Endometrial microvascular endothelial cells (primary cell): ENCODE results near the gene IGF2R. TPM values are rescaled to one million over a fixed set of nuclear protein-coding genes. Genes with fewer than 3 reads are reported as not detected.
"Not testable (repeated sequence)": the region's sequence is repeated elsewhere in the genome, so short reads cannot be mapped to it uniquely, and the experiment has no call there.

Experiments
- in situ Hi-C: cut with HindIII; loops from 2 replicates; pipeline ENCODE4 v1.10.0; 2017; ENCODE audit warnings: low sequenced_read_pairs, low pct_unique_long_range_greater_than_20kb; ENCODE audit errors: inconsistent ontology term
- total RNA-seq: library from RNA; depleted of rRNA; stranded (reverse); fragments of >200 nt; gene quantifications from one replicate; pipeline ENCODE4 v1.2.3, GENCODE V29; 2015; ENCODE audit errors: inconsistent ontology term

Gene IGF2R
- total RNA-seq, 1 donor from 2014 or later: 23.5 TPM

DNA sequence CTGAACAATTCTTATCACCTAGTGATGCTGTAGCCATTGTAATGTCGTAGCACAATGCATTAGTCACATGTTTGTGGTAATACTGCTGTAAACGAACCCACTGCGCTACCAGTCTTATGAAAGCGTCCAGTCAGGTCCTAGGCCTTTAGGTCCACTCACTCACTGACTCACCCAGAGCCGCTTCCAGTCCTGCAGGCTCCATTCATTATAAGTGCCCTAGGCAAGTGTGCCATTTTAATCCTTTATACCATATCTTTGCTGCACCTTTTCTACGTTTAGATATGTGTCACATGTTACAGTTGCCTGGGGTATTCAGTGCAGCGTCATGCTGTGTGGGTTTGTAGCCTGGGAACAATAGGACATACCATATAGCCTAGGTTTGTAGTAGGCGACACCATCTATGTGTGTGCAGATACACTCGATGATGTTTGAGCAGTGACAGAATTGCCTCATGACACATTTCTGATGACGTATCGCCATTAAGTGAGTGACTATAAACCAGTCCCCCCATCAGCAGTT, 15.4 kb downstream of the IGF2R start:
- in situ Hi-C loops: loop anchor here (25.0 kb wide), 1 partner anchor 222 kb away; the partner anchor contains the start of gene ACAT2

DNA sequence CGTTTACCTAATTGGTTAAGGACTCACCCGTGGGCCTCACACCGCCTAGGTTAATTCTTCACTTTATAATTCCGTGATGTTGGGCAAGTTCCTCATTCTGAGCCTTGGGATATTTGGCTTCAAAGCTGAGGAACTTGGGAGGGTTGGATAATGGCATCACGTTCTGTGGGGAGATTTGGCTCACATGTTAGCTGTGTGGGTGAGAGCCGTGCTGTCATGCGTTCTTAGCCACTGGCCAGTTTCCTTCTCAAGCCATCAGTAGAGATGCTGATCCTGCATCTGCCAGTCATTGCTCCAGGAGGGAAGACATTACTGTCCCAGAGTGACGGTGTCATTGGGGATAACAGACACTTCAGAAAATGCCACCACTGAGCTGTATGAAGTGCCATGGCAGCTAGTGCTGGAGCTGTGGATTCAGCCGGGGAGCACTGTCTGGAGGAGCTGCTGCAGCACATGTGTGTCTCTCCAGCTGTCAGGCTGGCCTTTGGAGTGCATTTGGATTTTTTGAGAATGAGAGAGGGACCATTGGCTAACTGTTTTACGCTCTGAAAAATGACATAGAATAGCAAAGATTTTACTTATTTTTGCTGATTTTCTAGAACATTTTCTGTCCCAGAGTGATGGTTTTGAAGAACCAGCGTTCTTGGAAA, 16.5 kb downstream of the IGF2R start:
- in situ Hi-C loops: loop anchor here (25.0 kb wide), 1 partner anchor 223 kb away; the partner anchor contains the start of gene ACAT2

DNA sequence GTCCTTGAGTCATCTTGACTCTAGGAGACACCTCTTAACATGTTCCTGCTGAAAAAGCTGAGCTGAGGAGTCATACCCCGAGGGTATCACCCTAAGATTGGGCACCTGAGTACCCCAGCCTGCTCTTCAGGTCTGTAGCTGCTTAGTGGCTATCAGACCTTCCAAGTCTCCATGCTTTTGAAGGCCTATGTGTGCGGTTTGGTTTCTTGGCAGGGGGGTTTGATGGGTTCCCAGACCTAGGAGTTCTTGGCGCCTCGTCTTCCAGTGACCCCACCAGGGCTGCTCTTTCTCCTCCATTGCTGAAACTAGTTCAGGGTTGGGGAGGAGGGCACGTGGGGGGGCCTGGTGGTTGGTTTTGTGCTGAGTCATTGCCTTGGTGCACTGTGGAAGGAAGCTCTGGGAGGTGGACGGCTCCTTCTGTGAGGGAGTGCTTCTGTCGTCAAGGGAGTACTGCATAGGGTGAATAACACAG, 20.1 kb downstream of the IGF2R start:
- in situ Hi-C loops: loop anchor here (25.0 kb wide), 1 partner anchor 227 kb away; the partner anchor contains the start of gene ACAT2

DNA sequence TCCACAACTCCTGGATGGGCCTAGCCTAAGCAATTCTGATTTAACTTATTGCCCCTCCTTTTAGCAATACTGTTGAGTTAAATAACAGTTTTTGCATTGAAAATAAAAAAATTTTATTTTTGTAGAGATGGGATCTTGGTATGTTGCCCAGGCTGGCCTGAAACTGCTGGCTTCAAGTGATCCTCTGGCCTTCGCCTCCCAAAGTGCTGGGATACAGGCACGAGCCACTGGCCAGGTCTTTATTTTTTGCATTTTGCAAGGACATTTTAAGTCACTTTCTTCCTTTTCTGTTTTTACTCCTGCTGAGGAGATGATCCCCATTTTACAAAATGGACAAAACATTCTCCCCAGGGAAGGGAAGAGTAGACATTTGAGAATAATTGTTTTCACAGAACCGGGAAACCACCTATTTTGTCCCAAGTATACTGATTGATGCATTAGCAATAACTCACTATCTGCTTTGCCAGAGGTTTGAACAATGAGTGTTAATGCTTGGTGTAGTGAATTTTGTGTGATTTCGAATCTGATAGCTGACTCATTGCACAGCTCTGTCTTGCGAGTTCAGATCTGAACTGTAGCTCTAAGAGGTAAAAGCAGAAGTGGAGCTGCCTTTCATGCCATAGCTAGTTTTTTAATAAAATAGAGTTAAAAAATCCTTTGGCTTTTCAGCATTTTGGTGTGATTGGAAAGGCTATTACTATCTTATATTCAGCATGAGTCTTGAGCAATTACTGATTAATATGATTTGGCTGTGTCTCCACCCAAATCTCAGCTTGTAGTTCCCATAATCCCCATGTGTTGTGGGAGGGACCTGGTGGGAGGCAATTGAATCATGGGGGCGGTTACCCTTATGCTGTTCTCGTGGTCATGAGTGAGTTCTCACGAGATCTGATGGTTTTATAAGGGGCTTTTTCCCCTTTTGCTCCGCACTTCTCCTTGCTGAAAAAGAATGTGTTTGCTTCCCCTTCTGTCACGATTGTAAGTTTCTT, 20.9 kb downstream of the IGF2R start:
- in situ Hi-C loops: loop anchor here (25.0 kb wide), 1 partner anchor 227 kb away; the partner anchor contains the start of gene ACAT2

DNA sequence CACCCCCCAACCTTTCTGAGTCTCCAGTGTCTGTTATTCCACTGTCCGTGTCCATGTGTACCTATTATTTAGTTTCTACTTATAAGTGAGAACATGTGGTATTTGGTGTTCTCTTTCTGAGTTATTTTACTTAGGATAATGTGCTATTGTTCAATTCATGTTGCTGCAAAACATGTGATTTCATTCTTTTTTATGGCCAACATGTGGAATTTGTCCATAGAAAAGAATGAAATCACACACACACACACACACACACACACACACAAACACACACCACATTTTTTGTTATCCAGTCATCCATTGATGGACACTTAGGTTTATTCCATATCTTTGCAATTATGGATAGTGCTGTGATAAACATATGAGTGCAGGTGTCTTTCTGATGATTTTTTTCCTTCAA, 23.5 kb downstream of the IGF2R start:
- in situ Hi-C loops: loop anchor here (25.0 kb wide), 1 partner anchor 230 kb away; the partner anchor contains the start of gene ACAT2

DNA sequence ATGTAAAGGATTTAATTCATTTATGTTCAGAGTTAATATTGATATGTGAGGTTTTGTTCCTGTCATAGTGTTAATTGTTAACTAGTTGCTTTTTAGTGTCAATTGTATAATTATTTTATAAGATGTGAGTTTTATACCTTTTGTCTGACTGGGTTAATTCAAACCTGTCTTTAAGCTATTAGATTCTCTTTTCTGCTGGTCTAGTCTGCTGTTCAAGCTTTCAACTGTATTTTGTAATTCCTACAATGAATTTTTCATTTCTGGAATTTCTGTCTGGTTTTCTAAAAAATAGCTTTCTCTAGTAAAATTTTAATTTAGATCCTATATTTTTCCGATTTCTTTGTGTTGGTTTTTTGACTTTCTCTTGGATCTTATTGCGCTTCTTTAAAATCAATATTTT, 26.5 kb downstream of the IGF2R start:
- in situ Hi-C loops: loop anchor here (25.0 kb wide), 1 partner anchor 233 kb away; the partner anchor contains the start of gene ACAT2

DNA sequence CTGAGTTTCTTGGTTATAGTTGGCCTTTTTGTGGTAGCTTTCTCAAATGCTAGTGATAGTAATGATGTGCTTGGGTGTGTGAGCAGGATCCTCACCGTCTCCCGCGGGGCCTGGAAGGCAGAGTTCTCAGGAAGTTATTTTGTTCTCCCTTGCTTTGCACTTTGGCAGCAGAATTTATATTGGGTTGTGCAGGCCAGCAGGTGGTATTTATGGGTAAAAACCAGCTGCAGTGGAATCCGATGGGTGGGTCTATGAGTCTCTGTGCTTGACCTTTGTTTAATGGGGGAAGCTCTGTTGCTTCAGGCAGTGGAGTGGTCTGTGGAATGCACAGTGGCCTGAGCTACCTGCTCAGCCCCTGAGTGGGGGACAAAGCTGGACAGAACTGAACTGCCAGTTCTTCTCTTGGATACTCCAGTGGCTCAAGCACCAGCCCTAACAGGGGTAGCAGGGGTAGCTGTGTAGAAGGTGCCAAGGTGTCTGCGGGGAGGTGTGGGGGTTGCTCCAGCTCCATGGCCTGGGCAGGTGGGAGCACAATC, 27.3 kb downstream of the IGF2R start:
- in situ Hi-C loops: loop anchor here (25.0 kb wide), 1 partner anchor 234 kb away; the partner anchor contains the start of gene ACAT2

DNA sequence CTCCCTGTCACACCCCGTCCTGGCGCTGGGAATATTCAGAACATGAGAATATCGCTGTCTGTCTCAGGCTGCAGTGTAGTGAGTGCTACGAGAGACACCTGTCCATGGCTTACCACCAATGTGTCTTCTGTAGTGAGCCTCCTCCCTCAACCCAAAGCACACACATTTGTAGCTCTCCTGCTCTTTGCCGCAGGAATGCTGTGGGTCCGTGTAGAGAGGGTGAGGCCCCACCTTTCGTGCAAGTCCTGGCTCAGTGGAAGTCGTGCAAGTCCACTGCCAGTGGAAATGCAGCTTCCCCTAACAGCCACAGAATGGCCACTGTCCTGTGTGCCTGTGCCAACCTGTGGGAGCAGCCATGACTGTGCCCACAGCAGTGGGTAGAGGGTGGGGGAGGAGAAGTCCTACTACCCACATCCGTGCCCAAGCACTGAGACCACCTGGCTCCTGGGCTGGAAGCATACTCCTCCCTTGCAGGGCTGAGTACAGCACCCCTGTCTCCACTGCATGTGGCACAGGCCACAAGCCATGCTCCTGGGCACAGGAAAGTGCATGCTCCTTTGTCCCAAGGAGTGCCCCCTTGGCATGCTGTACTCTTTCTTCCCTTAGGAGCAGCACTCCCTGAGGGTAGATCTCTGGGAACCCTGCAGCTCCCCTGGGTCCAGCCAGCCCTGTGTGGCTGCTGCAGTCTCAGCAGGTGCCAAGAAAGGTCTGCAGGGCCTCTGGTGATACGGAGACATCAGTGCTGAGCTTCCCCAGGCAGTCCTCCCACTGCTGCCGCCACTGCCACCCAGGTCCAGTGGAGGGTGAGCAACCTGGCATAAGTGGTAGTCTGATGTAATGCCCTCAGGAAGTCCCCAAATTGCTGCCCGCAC, 28.0 kb downstream of the IGF2R start:
- in situ Hi-C loops: loop anchor here (25.0 kb wide), 1 partner anchor 235 kb away; the partner anchor contains the start of gene ACAT2

DNA sequence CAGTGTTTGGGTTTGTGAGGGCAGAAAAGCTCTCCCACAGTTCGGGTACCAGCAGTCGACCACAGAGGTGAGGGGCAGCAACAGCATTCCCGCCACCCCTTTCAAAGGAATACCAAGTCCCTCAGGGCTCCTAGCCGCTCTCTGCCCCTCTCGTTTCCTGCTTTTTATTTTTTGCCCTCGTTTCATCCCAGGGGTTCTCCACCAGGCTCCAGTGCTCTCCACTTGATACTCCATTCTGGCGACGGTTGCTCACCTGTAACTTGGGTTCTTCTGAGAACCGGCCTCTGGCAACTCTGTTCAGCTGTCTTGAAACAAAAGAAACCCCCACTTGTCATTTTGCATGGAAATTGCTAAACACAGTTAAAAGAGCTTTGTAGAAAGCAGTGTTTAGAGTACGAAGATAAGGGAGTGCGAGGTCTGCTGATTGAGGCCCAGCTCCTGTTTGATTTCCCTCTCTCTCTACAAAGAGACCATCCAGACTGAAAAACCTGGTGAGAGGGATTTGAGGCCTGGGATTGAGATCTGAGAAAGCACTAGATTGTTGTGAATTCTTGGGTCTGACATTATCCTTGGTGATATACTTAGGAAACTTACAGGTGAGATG, 28.7 kb downstream of the IGF2R start:
- in situ Hi-C loops: loop anchor here (25.0 kb wide), 1 partner anchor 235 kb away; the partner anchor contains the start of gene ACAT2

DNA sequence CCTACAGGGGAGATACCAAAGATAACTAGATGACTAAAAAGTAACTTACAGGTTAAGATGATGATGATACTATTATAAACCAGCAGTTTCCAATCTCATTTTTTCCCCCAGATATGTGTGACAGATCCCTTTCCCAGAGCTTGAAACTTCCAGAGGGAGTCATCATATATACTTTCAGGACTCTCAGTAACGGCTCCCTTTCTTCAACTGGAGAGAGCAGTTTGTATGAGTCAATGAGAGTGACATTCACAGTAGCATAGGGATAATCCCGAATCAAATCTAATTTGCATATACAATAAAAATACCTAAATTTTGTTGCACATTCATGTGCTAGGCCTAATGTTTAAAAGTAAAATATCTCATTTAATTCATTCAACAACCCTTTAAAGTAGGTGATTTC, 29.7 kb downstream of the IGF2R start:
- in situ Hi-C loops: loop anchor here (25.0 kb wide), 1 partner anchor 236 kb away; the partner anchor contains the start of gene ACAT2

DNA sequence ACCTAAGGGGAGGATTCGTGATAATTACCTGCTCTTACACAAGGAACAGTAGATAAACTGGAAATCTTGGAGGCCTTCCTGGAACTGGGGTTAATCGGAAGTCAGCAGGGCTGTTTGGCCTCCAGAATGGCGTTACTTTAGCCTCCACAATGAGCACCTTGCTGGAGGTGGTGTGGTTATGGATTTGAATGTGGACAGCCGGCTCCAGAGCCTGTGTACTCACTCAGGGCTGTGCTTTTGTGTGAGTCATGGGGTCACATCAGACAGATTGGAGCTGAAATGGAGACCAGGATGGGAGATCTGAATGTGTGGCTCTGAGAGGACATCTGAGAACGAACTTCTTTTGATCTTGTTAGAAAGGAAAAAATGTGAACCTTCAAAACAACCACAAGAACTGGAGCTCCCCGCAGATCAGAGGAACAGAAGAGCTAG, 30.4 kb downstream of the IGF2R start:
- in situ Hi-C loops: loop anchor here (25.0 kb wide), 1 partner anchor 237 kb away; the partner anchor contains the start of gene ACAT2

DNA sequence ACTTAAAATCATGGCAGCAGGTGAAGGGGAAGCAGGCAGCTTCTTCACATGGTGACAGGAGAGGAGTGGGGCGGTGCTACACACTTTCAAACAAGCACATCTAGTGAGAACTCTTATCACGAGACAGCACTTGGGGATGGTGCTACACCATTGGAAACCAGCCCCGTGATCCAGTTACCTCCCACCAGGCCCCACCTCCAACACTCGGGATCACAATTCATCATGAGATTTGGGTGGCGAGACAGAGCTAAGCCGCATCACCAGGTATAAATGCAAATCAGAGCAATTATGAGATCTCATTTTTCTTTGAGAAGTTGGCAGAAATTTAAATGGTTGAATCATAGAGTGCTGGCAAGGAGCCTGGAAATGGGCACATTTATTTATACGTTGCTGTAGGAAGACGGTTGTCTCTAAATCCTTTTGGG, 31.4 kb downstream of the IGF2R start:
- in situ Hi-C loops: no loop called here

DNA sequence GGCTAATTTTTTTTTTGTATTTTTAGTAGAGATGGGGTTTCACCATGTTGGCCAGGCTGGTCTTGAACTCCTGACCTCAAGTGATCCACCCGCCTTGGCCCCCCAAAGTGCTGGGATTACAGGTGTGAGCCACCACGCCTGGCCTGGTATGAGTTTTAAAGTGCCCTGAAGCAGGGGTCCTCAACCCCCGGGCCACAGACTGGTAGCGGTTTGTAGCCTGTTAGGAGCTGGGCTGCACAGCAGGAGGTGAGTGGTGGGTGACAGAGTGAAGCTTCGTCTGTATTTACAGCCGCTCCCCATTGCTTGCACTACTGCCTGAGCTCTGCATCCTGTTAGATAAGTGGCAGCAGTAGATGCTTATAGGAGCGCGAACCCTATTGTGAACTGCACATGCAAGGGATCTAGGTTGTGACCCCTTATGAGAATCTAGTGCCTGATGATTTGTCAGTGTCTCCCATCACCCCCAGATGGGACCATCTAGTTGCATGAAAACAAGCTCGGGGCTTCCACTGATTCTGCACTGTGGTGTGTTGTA, 32.1 kb downstream of the IGF2R start:
- in situ Hi-C loops: not testable (repeated sequence)

DNA sequence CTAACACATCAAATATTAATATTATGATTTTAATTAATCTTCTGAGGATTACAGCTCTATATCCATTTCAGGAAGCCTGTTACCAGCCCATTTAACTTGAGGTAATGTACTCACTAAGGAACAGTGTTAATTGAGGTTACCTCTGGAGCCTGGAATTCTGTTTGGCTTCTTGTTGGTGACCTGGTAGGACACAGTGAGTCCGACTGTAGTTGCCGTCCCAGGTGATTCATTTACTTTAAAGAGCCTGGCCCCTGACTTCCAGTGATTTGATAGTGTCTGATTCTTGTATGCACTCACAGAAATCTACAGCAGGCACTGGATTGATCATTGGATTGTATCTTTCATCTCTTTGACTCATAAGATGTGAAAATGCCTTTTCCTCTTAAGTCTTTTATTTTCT, 34.0 kb downstream of the IGF2R start:
- in situ Hi-C loops: no loop called here

DNA sequence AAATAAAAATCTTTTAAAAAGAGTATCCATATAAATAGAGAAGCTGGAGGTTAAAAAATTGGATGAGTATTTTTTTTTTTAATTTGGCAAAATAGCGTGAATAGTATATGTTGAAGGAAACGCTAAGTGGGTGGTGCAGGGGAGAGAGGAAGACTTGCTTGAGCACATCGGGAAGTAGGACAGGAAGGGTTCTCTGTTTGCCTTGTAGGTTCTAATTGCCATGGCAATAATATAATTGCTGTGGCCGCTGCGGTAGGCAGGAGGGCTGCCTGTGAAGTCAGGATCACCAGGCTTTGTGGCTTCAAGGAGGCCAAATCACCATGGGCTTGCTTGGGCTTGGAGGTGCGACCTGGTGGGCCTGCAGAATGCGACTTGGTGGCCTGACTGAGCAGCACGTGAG, 35.1 kb downstream of the IGF2R start:
- in situ Hi-C loops: no loop called here

DNA sequence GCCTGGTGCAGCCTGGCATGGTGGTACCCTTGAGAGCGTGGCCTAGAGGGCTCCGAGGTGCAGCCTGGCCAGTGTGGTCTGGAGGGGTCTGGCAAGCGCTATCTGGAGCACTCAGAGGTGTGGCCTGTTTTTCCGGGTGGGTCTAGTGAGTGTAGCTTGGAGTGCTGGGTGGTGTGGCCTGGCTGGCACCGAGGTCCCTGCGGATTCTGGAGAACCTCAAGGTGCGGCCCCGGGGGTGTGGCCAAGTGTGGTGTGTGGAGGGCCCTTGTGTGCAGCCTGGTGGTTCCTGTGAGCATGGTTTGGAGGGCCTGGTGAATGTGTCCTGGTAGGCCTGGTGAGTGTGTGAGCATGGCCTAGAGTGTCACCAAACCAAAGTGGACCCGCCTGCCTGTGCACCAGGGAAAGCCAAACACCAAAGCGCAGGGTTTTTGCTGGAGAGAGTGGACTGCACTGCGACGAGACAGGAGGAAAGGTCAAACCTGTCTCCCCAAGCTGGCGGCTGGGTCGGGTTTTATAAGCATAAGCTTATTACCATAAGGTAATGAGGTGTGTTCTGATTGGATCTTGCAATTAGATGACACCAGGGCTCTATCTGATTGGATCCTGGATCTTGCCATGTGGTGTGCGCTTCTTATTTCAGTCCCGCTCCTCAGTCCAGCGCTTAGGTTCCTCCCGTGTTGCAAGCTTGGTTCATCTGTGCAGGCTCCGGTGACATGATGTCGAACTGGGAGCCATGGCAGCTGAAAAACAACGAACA, 35.7 kb downstream of the IGF2R start:
- in situ Hi-C loops: no loop called here
